ENCODE data around the gene CLSTN1.

The CLSTN1 gene

GRCh38 chr1:9696793-9697192, 127.0 kb downstream of the CLSTN1 start:
- H3K4me2 ChIP-seq (ENCODE audit: insufficient read depth, low read length, poor library complexity, severe bottlenecking): no peak overlapping the region
- no CpG with 5 or more reads among the region's 2 CpGs for WGBS, 2 donors (ENCODE audit: extremely low coverage in 2 of 2, insufficient read length in 2 of 2, insufficient replicate concordance in 1 of 2)
- H3K4me3 ChIP-seq (ENCODE audit: low read length in 2 of 2): no peak overlapping the region
- no peak overlapping the region for H3K14ac ChIP-seq (ENCODE audit: low read length)
- no peaks in the 10 kb centered on the region for H3K9me3 ChIP-seq (replicated peaks in 1 of 2; ENCODE audit: control insufficient read depth in 2 of 2, insufficient read depth in 1 of 2, low read depth in 1 of 2, low read length in 2 of 2)
- no peak overlapping the region for H2BK5ac ChIP-seq (ENCODE audit: low read length)
- H3K4me1 ChIP-seq (ENCODE audit: control insufficient read depth in 2 of 2, insufficient read depth in 1 of 2, low read depth in 1 of 2, low read length in 2 of 2): no peaks in the 10 kb centered on the region
- H2BK120ac ChIP-seq (ENCODE audit: low read depth, low read length): no peak overlapping the region
- no peak overlapping the region for H3K18ac ChIP-seq (ENCODE audit: low read length)
- H3K9ac ChIP-seq (ENCODE audit: low read depth, low read length, poor library complexity): no peak overlapping the region
- H3K4ac ChIP-seq (ENCODE audit: low read length): no peak overlapping the region
- H2BK12ac ChIP-seq (ENCODE audit: low read length): no peak overlapping the region
- H2AFZ ChIP-seq (ENCODE audit: low read length): no peak overlapping the region
- no peaks in the 10 kb centered on the region for H3K79me1 ChIP-seq (ENCODE audit: low read depth, low read length)
- H2BK15ac ChIP-seq (ENCODE audit: low read length): no peak overlapping the region
- H4K91ac ChIP-seq (ENCODE audit: low read depth, low read length, poor library complexity): no peak overlapping the region
- H3K27ac ChIP-seq (replicated peaks; ENCODE audit: low read length): no peak overlapping the region
- H4K8ac ChIP-seq (ENCODE audit: low read depth, low read length): no peak overlapping the region
- no peak overlapping the region for H3K23ac ChIP-seq (ENCODE audit: low read depth, low read length, poor library complexity)
- peaks cover 0 to 23% (median 0%) of the 10 kb centered on the region in 3 experiments for H3K27me3 ChIP-seq (ENCODE audit: control insufficient read depth in 3 of 3, insufficient read depth in 3 of 3, low read depth in 1 of 3, low read length in 3 of 3)
- H2AK5ac ChIP-seq (ENCODE audit: low read depth, low read length): no peak overlapping the region
- no peaks in the 10 kb centered on the region for H3K36me3 ChIP-seq (replicated peaks in 1 of 2; ENCODE audit: control insufficient read depth in 2 of 2, insufficient read depth in 2 of 2, low read length in 2 of 2)
- DNase-seq (ENCODE audit: low spot score): no peak

GRCh38 chr1:9691691-9692090, 132.1 kb downstream of the CLSTN1 start:
- peaks cover 9 to 10% of the 10 kb centered on the region in 2 donors for H3K4me1 ChIP-seq (ENCODE audit: control insufficient read depth in 2 of 2, insufficient read depth in 1 of 2, low read depth in 1 of 2, low read length in 2 of 2)
- H3K27ac ChIP-seq (replicated peaks; ENCODE audit: low read length): no peak overlapping the region
- no peaks in the 10 kb centered on the region for H3K79me1 ChIP-seq (ENCODE audit: low read depth, low read length)
- H2AK5ac ChIP-seq (ENCODE audit: low read depth, low read length): no peak overlapping the region
- no peak overlapping the region for H2BK12ac ChIP-seq (ENCODE audit: low read length)
- H3K23ac ChIP-seq (ENCODE audit: low read depth, low read length, poor library complexity): no peak overlapping the region
- no peak overlapping the region for H3K14ac ChIP-seq (ENCODE audit: low read length)
- H4K91ac ChIP-seq (ENCODE audit: low read depth, low read length, poor library complexity): no peak overlapping the region
- H3K18ac ChIP-seq (ENCODE audit: low read length): no peak overlapping the region
- peaks cover 0 to 49% (median 32%) of the 10 kb centered on the region in 3 experiments for H3K27me3 ChIP-seq (ENCODE audit: control insufficient read depth in 3 of 3, insufficient read depth in 3 of 3, low read depth in 1 of 3, low read length in 3 of 3)
- WGBS, 2 donors (ENCODE audit: extremely low coverage in 2 of 2, insufficient read length in 2 of 2, insufficient replicate concordance in 1 of 2): no CpG with 5 or more reads among the region's 5 CpGs
- H3K9ac ChIP-seq (ENCODE audit: low read depth, low read length, poor library complexity): no peak overlapping the region
- no peaks in the 10 kb centered on the region for H3K9me3 ChIP-seq (replicated peaks in 1 of 2; ENCODE audit: control insufficient read depth in 2 of 2, insufficient read depth in 1 of 2, low read depth in 1 of 2, low read length in 2 of 2)
- no peak overlapping the region for H4K8ac ChIP-seq (ENCODE audit: low read depth, low read length)
- H2AFZ ChIP-seq (ENCODE audit: low read length): no peak overlapping the region
- no peak overlapping the region for H2BK5ac ChIP-seq (ENCODE audit: low read length)
- no peak for DNase-seq (ENCODE audit: low spot score)
- H3K4me3 ChIP-seq (ENCODE audit: low read length in 2 of 2): no peak overlapping the region
- no peak overlapping the region for H2BK15ac ChIP-seq (ENCODE audit: low read length)
- H3K4ac ChIP-seq (ENCODE audit: low read length): no peak overlapping the region
- no peaks in the 10 kb centered on the region for H3K36me3 ChIP-seq (replicated peaks in 1 of 2; ENCODE audit: control insufficient read depth in 2 of 2, insufficient read depth in 2 of 2, low read length in 2 of 2)
- no peak overlapping the region for H2BK120ac ChIP-seq (ENCODE audit: low read depth, low read length)
- H3K4me2 ChIP-seq (ENCODE audit: insufficient read depth, low read length, poor library complexity, severe bottlenecking): no peak overlapping the region

- H3K27me3 ChIP-seq (ENCODE audit: control insufficient read depth in 3 of 3, insufficient read depth in 3 of 3, low read depth in 1 of 3, low read length in 3 of 3): peaks cover 0 to 54% (median 34%) of the 10 kb centered on the region in 3 experiments
- no peak overlapping the region for H2BK12ac ChIP-seq (ENCODE audit: low read length)
- no peak overlapping the region for H4K91ac ChIP-seq (ENCODE audit: low read depth, low read length, poor library complexity)
- no peak overlapping the region for H3K4me2 ChIP-seq (ENCODE audit: insufficient read depth, low read length, poor library complexity, severe bottlenecking)
- no peak overlapping the region for H3K4ac ChIP-seq (ENCODE audit: low read length)
- no peak overlapping the region for H2BK120ac ChIP-seq (ENCODE audit: low read depth, low read length)
- no peak overlapping the region for H2AK5ac ChIP-seq (ENCODE audit: low read depth, low read length)
- H2AFZ ChIP-seq (ENCODE audit: low read length): no peak overlapping the region
- H2BK15ac ChIP-seq (ENCODE audit: low read length): no peak overlapping the region
- H3K79me1 ChIP-seq (ENCODE audit: low read depth, low read length): no peaks in the 10 kb centered on the region
- H3K4me3 ChIP-seq (ENCODE audit: low read length in 2 of 2): no peak overlapping the region
- DNase-seq (ENCODE audit: low spot score): no peak
- H3K9ac ChIP-seq (ENCODE audit: low read depth, low read length, poor library complexity): no peak overlapping the region
- no peak overlapping the region for H2BK5ac ChIP-seq (ENCODE audit: low read length)
- peaks cover 9 to 10% of the 10 kb centered on the region in 2 donors for H3K4me1 ChIP-seq (ENCODE audit: control insufficient read depth in 2 of 2, insufficient read depth in 1 of 2, low read depth in 1 of 2, low read length in 2 of 2)
- no CpG with 5 or more reads among the region's 6 CpGs for WGBS, 2 donors (ENCODE audit: extremely low coverage in 2 of 2, insufficient read length in 2 of 2, insufficient replicate concordance in 1 of 2)
- H3K27ac ChIP-seq (replicated peaks; ENCODE audit: low read length): no peak overlapping the region
- H3K14ac ChIP-seq (ENCODE audit: low read length): no peak overlapping the region
- H3K18ac ChIP-seq (ENCODE audit: low read length): no peak overlapping the region
- no peaks in the 10 kb centered on the region for H3K36me3 ChIP-seq (replicated peaks in 1 of 2; ENCODE audit: control insufficient read depth in 2 of 2, insufficient read depth in 2 of 2, low read length in 2 of 2)
- no peak overlapping the region for H4K8ac ChIP-seq (ENCODE audit: low read depth, low read length)
- no peaks in the 10 kb centered on the region for H3K9me3 ChIP-seq (replicated peaks in 1 of 2; ENCODE audit: control insufficient read depth in 2 of 2, insufficient read depth in 1 of 2, low read depth in 1 of 2, low read length in 2 of 2)
- H3K23ac ChIP-seq (ENCODE audit: low read depth, low read length, poor library complexity): no peak overlapping the region
Measured at GRCh38 chr1:9691108-9691445, 132.7 kb downstream of the CLSTN1 start.

- Histone ChIP-seq H3K4ac (ENCODE audit: low read length) (no peak overlapping the region), H2BK12ac (ENCODE audit: low read length) (no peak overlapping the region), H4K8ac (ENCODE audit: low read depth, low read length) (no peak overlapping the region), H3K4me3 (ENCODE audit: low read length in 2 of 2) (peak overlapping the region in 1 of 2 donors; percentile 82), H3K23ac (ENCODE audit: low read depth, low read length, poor library complexity) (no peak overlapping the region), H2BK120ac (ENCODE audit: low read depth, low read length) (no peak overlapping the region), H2BK15ac (ENCODE audit: low read length) (no peak overlapping the region), H3K4me2 (ENCODE audit: insufficient read depth, low read length, poor library complexity, severe bottlenecking) (peak overlapping the region; percentile 77), H3K4me1 (ENCODE audit: control insufficient read depth in 2 of 2, insufficient read depth in 1 of 2, low read depth in 1 of 2, low read length in 2 of 2) (peaks cover 9 to 10% of the 10 kb centered on the region in 2 donors), H3K9ac (ENCODE audit: low read depth, low read length, poor library complexity) (no peak overlapping the region), H2AK5ac (ENCODE audit: low read depth, low read length) (no peak overlapping the region), H4K91ac (ENCODE audit: low read depth, low read length, poor library complexity) (no peak overlapping the region), H3K14ac (ENCODE audit: low read length) (no peak overlapping the region), H3K18ac (ENCODE audit: low read length) (peak overlapping the region; percentile 6), H3K79me1 (ENCODE audit: low read depth, low read length) (no peaks in the 10 kb centered on the region), H3K27me3 (ENCODE audit: control insufficient read depth in 3 of 3, insufficient read depth in 3 of 3, low read depth in 1 of 3, low read length in 3 of 3) (peaks cover 0 to 58% (median 35%) of the 10 kb centered on the region in 3 experiments), H2AFZ (ENCODE audit: low read length) (peak overlapping the region; percentile 90), H3K36me3 (replicated peaks in 1 of 2; ENCODE audit: control insufficient read depth in 2 of 2, insufficient read depth in 2 of 2, low read length in 2 of 2) (no peaks in the 10 kb centered on the region), H3K9me3 (replicated peaks in 1 of 2; ENCODE audit: control insufficient read depth in 2 of 2, insufficient read depth in 1 of 2, low read depth in 1 of 2, low read length in 2 of 2) (no peaks in the 10 kb centered on the region), H3K27ac (replicated peaks; ENCODE audit: low read length) (no peak overlapping the region), H2BK5ac (ENCODE audit: low read length) (no peak overlapping the region)
- no CpG with 5 or more reads among the region's 14 CpGs for WGBS, 2 donors (ENCODE audit: extremely low coverage in 2 of 2, insufficient read length in 2 of 2, insufficient replicate concordance in 1 of 2)
- DNase-seq (ENCODE audit: low spot score): no peak
Measured at GRCh38 chr1:9690440-9691107, 133.2 kb downstream of the CLSTN1 start.

Measured in neuronal stem cell (in vitro differentiated cells).